VCaP (cell line): ENCODE measurements around the gene DGKH.

ENCODE experiments used
- H3K27ac ChIP-seq: fragments of 450-650 bp; 2 replicates; pipeline ENCODE4 v1.5.1; 2017
- CTCF ChIP-seq: fragments of 450-650 bp; conservative IDR thresholded peaks from 2 replicates; pipeline ENCODE4 v1.5.1; 2017; ENCODE audit warnings: mild to moderate bottlenecking, moderate library complexity

Gene DGKH

GRCh38 chr13:42214446-42214845 is 166.0 kb downstream of the DGKH start:
- no peak overlapping the region for H3K27ac ChIP-seq
- TF ChIP-seq CTCF, result no peak

- peak; percentile 91 for TF ChIP-seq CTCF
Observed at GRCh38 chr13:42215578-42216421, 167.4 kb downstream of the DGKH start.

GRCh38 chr13:42216422-42216735 is 167.9 kb downstream of the DGKH start:
- TF ChIP-seq CTCF, result peak; percentile 44
- H3K27ac ChIP-seq, result no peak overlapping the region

More at GRCh38 chr13:42215578-42216421, 167.4 kb downstream of the DGKH start:
- 0 out of 2 replicates have a peak overlapping the region, but pooled peaks have one; percentile 11 for H3K27ac ChIP-seq

DNA sequence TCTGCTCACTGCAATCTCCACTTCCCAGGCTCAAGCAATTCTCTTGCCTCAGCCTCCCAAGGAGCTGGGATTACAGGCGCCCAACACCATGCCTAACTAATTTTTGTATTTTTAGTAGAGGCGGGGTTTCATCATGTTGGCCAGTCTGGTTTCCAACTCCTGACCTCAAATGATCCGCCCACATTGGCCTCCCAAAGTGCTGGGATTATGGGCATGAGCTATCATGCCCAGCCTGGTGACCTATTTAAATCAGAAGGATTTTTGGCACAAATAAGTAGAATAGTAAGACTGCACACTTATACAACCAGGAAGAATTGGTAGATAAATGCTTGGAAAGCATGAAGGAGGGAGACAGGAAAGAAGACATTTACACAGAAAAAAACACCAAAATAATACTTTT is 170.1 kb downstream of the DGKH start:
- H3K27ac ChIP-seq, result no peak overlapping the region
- no peak for TF ChIP-seq CTCF

- H3K27ac ChIP-seq, result no peak overlapping the region
- TF ChIP-seq CTCF, result no peak
Observed at GRCh38 chr13:42219051-42219450, 170.6 kb downstream of the DGKH start.

GRCh38 chr13:42219876-42220275 is 171.4 kb downstream of the DGKH start:
- TF ChIP-seq CTCF, result no peak

DNA sequence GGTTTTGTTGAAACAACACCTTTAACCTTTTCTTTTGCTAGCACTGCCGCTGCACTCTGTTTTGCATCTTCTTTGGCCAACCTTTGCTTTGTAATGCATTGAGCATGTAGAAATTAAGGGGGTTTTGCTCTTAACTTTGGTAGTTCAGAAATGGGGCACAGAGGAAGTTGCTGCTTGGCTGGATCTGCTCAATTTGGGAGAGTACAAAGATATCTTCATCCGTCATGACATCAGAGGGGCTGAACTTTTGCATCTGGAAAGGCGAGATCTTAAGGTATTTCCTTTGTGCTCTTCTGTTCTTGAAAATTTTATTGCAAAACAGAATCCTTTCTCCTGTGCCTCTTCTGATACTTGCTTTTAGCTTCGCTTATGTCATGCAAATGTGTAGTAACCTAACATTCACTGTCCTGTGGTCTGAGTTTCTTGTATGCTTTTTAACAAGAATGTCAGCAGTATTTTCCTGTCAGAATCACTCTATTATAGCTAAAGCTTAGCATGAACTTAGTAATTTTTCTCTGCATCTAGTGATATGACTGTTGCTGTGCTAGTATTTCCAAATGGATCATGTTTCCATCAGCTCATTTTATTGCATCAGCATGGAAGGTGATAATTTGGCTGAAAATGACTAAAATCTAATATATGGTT is 172.8 kb downstream of the DGKH start:
- H3K27ac ChIP-seq, result no peak overlapping the region
- TF ChIP-seq CTCF, result no peak

More at GRCh38 chr13:42219876-42220275, 171.4 kb downstream of the DGKH start:
- no peak overlapping the region for H3K27ac ChIP-seq
